ENCODE measurements around the gene ANO3.

ANO3 gene

DNA sequence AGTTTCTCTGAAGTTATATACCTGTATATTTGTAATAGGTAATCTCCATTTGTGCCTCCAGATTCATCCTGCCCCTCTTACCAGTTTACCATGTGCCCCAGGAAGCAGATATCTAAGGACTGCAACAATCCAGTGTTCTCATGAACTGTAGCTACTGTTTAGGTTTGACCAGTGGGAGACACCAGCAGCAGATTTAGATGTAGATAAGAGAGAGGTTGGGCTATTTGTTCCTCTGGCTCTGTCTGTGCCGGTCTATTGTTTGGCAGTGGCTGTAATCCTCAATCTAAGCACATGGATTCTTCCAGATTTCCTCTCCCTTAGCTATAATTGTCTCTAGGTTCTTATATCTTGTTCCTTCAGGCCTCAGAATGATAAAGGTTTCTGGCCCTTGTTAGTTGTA lies 88.4 kb downstream of the ANO3 start:
- no peak overlapping the region for H2AK5ac ChIP-seq (ENCODE audit: low read length)
- H3K4ac ChIP-seq (ENCODE audit: low read depth, low read length): no peak overlapping the region
- H3K27ac ChIP-seq (ENCODE audit: low read depth, low read length): no peak overlapping the region
- H2BK12ac ChIP-seq (ENCODE audit: low read length): no peak overlapping the region
- no peak overlapping the region for H2BK120ac ChIP-seq (ENCODE audit: insufficient read depth, low read length, poor library complexity)
- H3K18ac ChIP-seq (ENCODE audit: low read length): no peak overlapping the region
- no CpG with 5 or more reads among the region's 1 CpG for WGBS (ENCODE audit: extremely low coverage, insufficient coverage, insufficient read length)
- no peak overlapping the region for H4K8ac ChIP-seq (ENCODE audit: low read depth, low read length)
- no peaks in the 10 kb centered on the region for H3K79me1 ChIP-seq (ENCODE audit: low read length)
- no peak overlapping the region for H3K4me3 ChIP-seq (ENCODE audit: low read depth, low read length)
- no peaks in the 10 kb centered on the region for H3K36me3 ChIP-seq (ENCODE audit: control insufficient read depth in 1 of 2, insufficient read depth in 2 of 2, low read length in 2 of 2)
- H3K79me2 ChIP-seq (ENCODE audit: control insufficient read depth, insufficient read depth, low read length, poor library complexity): no peaks in the 10 kb centered on the region
- no peak overlapping the region for H3K9ac ChIP-seq (ENCODE audit: low read length)
- no peaks in the 10 kb centered on the region for H3K4me1 ChIP-seq (ENCODE audit: control insufficient read depth in 1 of 2, insufficient read depth in 2 of 2, low read length in 2 of 2)
- no peak overlapping the region for H3K23ac ChIP-seq (ENCODE audit: low read length)
- H2BK5ac ChIP-seq (ENCODE audit: low read depth, low read length, poor library complexity): no peak overlapping the region
- H3K9me3 ChIP-seq (ENCODE audit: insufficient read depth, low read depth, low read length): no peaks in the 10 kb centered on the region
- H3K14ac ChIP-seq (ENCODE audit: low read length): no peak overlapping the region
- H2AFZ ChIP-seq (ENCODE audit: insufficient read depth, low read length, poor library complexity): no peak overlapping the region
- H4K12ac ChIP-seq (ENCODE audit: low read depth, low read length): no peak overlapping the region
- H3K4me2 ChIP-seq (ENCODE audit: low read length): no peak overlapping the region
- no peak overlapping the region for H4K91ac ChIP-seq (ENCODE audit: low read depth, low read length)
- no peak for DNase-seq
- no peaks in the 10 kb centered on the region for H3K27me3 ChIP-seq (ENCODE audit: insufficient read depth, low read length)

- H4K91ac ChIP-seq (ENCODE audit: low read depth, low read length): no peak overlapping the region
- H4K8ac ChIP-seq (ENCODE audit: low read depth, low read length): no peak overlapping the region
- H4K12ac ChIP-seq (ENCODE audit: low read depth, low read length): no peak overlapping the region
- DNase-seq: no peak
- no peak overlapping the region for H3K4me3 ChIP-seq (ENCODE audit: low read depth, low read length)
- no peaks in the 10 kb centered on the region for H3K27me3 ChIP-seq (ENCODE audit: insufficient read depth, low read length)
- no peak overlapping the region for H3K27ac ChIP-seq (ENCODE audit: low read depth, low read length)
- H3K4me2 ChIP-seq (ENCODE audit: low read length): no peak overlapping the region
- H3K79me1 ChIP-seq (ENCODE audit: low read length): no peaks in the 10 kb centered on the region
- no peaks in the 10 kb centered on the region for H3K4me1 ChIP-seq (ENCODE audit: control insufficient read depth in 1 of 2, insufficient read depth in 2 of 2, low read length in 2 of 2)
- H3K79me2 ChIP-seq (ENCODE audit: control insufficient read depth, insufficient read depth, low read length, poor library complexity): no peaks in the 10 kb centered on the region
- H2BK120ac ChIP-seq (ENCODE audit: insufficient read depth, low read length, poor library complexity): no peak overlapping the region
- H2AFZ ChIP-seq (ENCODE audit: insufficient read depth, low read length, poor library complexity): no peak overlapping the region
- H2BK5ac ChIP-seq (ENCODE audit: low read depth, low read length, poor library complexity): no peak overlapping the region
- no peak overlapping the region for H3K4ac ChIP-seq (ENCODE audit: low read depth, low read length)
- WGBS (ENCODE audit: extremely low coverage, insufficient coverage, insufficient read length): no CpG with 5 or more reads among the region's 1 CpG
- H2BK12ac ChIP-seq (ENCODE audit: low read length): no peak overlapping the region
- no peaks in the 10 kb centered on the region for H3K36me3 ChIP-seq (ENCODE audit: control insufficient read depth in 1 of 2, insufficient read depth in 2 of 2, low read length in 2 of 2)
- no peak overlapping the region for H2AK5ac ChIP-seq (ENCODE audit: low read length)
- no peaks in the 10 kb centered on the region for H3K9me3 ChIP-seq (ENCODE audit: insufficient read depth, low read depth, low read length)
- no peak overlapping the region for H3K9ac ChIP-seq (ENCODE audit: low read length)
- H3K18ac ChIP-seq (ENCODE audit: low read length): no peak overlapping the region
- no peak overlapping the region for H3K23ac ChIP-seq (ENCODE audit: low read length)
- H3K14ac ChIP-seq (ENCODE audit: low read length): no peak overlapping the region
These were observed 92.3 kb downstream of the ANO3 start for GRCh38 chr11:26424255-26424654.

DNA sequence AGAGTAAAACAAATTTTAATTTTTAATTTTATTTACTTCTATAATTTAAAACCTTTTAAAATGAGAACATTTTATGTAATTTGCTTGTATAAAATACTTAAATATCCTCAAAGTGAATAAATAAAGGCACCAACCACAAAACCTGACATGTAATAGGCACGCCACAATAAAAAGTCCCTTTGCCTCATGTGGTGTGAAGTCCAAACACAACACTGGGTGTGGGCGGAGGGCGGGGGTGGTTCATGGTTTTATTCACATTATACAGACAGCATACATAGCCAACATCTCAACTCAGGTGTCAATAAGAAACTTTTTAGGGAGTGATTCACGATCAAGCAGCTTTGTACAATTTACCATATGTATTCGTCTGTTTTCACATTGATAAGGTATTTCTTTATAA lies 107.9 kb downstream of the ANO3 start:
- no peak overlapping the region for H3K18ac ChIP-seq (ENCODE audit: low read length)
- H2BK5ac ChIP-seq (ENCODE audit: low read depth, low read length, poor library complexity): no peak overlapping the region
- H3K79me2 ChIP-seq (ENCODE audit: control insufficient read depth, insufficient read depth, low read length, poor library complexity): no peaks in the 10 kb centered on the region
- no peak overlapping the region for H3K23ac ChIP-seq (ENCODE audit: low read length)
- no peaks in the 10 kb centered on the region for H3K27me3 ChIP-seq (ENCODE audit: insufficient read depth, low read length)
- no peak overlapping the region for H2AK5ac ChIP-seq (ENCODE audit: low read length)
- H3K4ac ChIP-seq (ENCODE audit: low read depth, low read length): no peak overlapping the region
- no peak overlapping the region for H4K91ac ChIP-seq (ENCODE audit: low read depth, low read length)
- H3K4me2 ChIP-seq (ENCODE audit: low read length): no peak overlapping the region
- H3K36me3 ChIP-seq (ENCODE audit: control insufficient read depth in 1 of 2, insufficient read depth in 2 of 2, low read length in 2 of 2): no peaks in the 10 kb centered on the region
- no CpG with 5 or more reads among the region's 5 CpGs for WGBS (ENCODE audit: extremely low coverage, insufficient coverage, insufficient read length)
- H4K12ac ChIP-seq (ENCODE audit: low read depth, low read length): no peak overlapping the region
- no peak overlapping the region for H3K27ac ChIP-seq (ENCODE audit: low read depth, low read length)
- H3K14ac ChIP-seq (ENCODE audit: low read length): no peak overlapping the region
- no peak overlapping the region for H3K9ac ChIP-seq (ENCODE audit: low read length)
- H2BK120ac ChIP-seq (ENCODE audit: insufficient read depth, low read length, poor library complexity): no peak overlapping the region
- H2BK12ac ChIP-seq (ENCODE audit: low read length): no peak overlapping the region
- no peaks in the 10 kb centered on the region for H3K79me1 ChIP-seq (ENCODE audit: low read length)
- no peak for DNase-seq
- no peak overlapping the region for H2AFZ ChIP-seq (ENCODE audit: insufficient read depth, low read length, poor library complexity)
- H4K8ac ChIP-seq (ENCODE audit: low read depth, low read length): no peak overlapping the region
- H3K9me3 ChIP-seq (ENCODE audit: insufficient read depth, low read depth, low read length): no peaks in the 10 kb centered on the region
- H3K4me1 ChIP-seq (ENCODE audit: control insufficient read depth in 1 of 2, insufficient read depth in 2 of 2, low read length in 2 of 2): no peaks in the 10 kb centered on the region
- H3K4me3 ChIP-seq (ENCODE audit: low read depth, low read length): no peak overlapping the region

DNA sequence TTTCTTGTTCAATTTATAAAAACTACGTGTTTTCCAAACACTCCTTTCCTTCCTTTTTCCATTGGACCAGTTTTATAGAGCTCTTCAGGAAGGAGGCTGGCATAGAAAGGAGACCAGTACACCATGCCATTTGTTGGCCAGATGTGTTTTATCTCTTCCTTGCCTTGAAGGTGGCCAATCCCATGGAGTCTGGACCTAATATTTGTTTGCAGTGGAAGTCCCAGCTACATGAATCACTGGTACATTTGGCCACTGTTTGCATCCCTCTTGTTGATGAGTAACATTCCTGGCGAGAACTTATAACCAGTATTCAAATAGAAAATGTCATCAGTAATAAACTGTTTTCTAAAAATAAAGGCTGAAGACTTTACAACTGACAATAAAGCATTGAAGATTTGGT lies 110.2 kb downstream of the ANO3 start:
- no peak overlapping the region for H3K23ac ChIP-seq (ENCODE audit: low read length)
- H2BK120ac ChIP-seq (ENCODE audit: insufficient read depth, low read length, poor library complexity): no peak overlapping the region
- H2BK12ac ChIP-seq (ENCODE audit: low read length): no peak overlapping the region
- no peak overlapping the region for H3K9ac ChIP-seq (ENCODE audit: low read length)
- H3K4ac ChIP-seq (ENCODE audit: low read depth, low read length): no peak overlapping the region
- H3K4me1 ChIP-seq (ENCODE audit: control insufficient read depth in 1 of 2, insufficient read depth in 2 of 2, low read length in 2 of 2): no peaks in the 10 kb centered on the region
- no peaks in the 10 kb centered on the region for H3K79me1 ChIP-seq (ENCODE audit: low read length)
- H3K27me3 ChIP-seq (ENCODE audit: insufficient read depth, low read length): no peaks in the 10 kb centered on the region
- H3K4me3 ChIP-seq (ENCODE audit: low read depth, low read length): no peak overlapping the region
- H3K9me3 ChIP-seq (ENCODE audit: insufficient read depth, low read depth, low read length): no peaks in the 10 kb centered on the region
- H3K27ac ChIP-seq (ENCODE audit: low read depth, low read length): no peak overlapping the region
- no peak overlapping the region for H4K8ac ChIP-seq (ENCODE audit: low read depth, low read length)
- no peaks in the 10 kb centered on the region for H3K79me2 ChIP-seq (ENCODE audit: control insufficient read depth, insufficient read depth, low read length, poor library complexity)
- no peak overlapping the region for H2AK5ac ChIP-seq (ENCODE audit: low read length)
- H2AFZ ChIP-seq (ENCODE audit: insufficient read depth, low read length, poor library complexity): no peak overlapping the region
- no peak overlapping the region for H4K91ac ChIP-seq (ENCODE audit: low read depth, low read length)
- H4K12ac ChIP-seq (ENCODE audit: low read depth, low read length): no peak overlapping the region
- no peak overlapping the region for H2BK5ac ChIP-seq (ENCODE audit: low read depth, low read length, poor library complexity)
- WGBS (ENCODE audit: extremely low coverage, insufficient coverage, insufficient read length): no CpG with 5 or more reads among the region's 2 CpGs
- no peak for DNase-seq
- no peak overlapping the region for H3K4me2 ChIP-seq (ENCODE audit: low read length)
- H3K36me3 ChIP-seq (ENCODE audit: control insufficient read depth in 1 of 2, insufficient read depth in 2 of 2, low read length in 2 of 2): no peaks in the 10 kb centered on the region
- no peak overlapping the region for H3K14ac ChIP-seq (ENCODE audit: low read length)
- no peak overlapping the region for H3K18ac ChIP-seq (ENCODE audit: low read length)

All from trophoblast cell (in vitro differentiated cells and primary cell).